Measurements from ENCODE around the gene CAMK2B. TPM values are rescaled to one million over a fixed set of nuclear protein-coding genes. Genes with fewer than 3 reads are reported as not detected.

The CAMK2B gene
- total and polyA plus RNA-seq, 7 donors: 0.23 to 3.2 (median 1.5) TPM; not detected in 1

GRCh38 chr7:44279286-44279685 is 46.1 kb downstream of the CAMK2B start:
- intact Hi-C loops (cut with DNase I): no loop called here
- peak; percentile 46 for DNase-seq
- peaks cover 0 to 11% (median 0%) of the 10 kb centered on the region in 3 donors for H3K27me3 ChIP-seq
- H3K4me1 ChIP-seq: no peaks in the 10 kb centered on the region
- no peak overlapping the region for H3K4me3 ChIP-seq
- no peaks in the 10 kb centered on the region for H3K36me3 ChIP-seq
- 83 to 87% methylated on average over 6 of the region's 6 CpGs for WGBS, 2 donors
- H3K9me3 ChIP-seq: no peaks in the 10 kb centered on the region
- no peak for TF ChIP-seq EP300 (IDR thresholded peaks at IDR 0.05)
- no peak for TF ChIP-seq POLR2A (IDR thresholded peaks at IDR 0.05)
- TF ChIP-seq, protein P1, sequence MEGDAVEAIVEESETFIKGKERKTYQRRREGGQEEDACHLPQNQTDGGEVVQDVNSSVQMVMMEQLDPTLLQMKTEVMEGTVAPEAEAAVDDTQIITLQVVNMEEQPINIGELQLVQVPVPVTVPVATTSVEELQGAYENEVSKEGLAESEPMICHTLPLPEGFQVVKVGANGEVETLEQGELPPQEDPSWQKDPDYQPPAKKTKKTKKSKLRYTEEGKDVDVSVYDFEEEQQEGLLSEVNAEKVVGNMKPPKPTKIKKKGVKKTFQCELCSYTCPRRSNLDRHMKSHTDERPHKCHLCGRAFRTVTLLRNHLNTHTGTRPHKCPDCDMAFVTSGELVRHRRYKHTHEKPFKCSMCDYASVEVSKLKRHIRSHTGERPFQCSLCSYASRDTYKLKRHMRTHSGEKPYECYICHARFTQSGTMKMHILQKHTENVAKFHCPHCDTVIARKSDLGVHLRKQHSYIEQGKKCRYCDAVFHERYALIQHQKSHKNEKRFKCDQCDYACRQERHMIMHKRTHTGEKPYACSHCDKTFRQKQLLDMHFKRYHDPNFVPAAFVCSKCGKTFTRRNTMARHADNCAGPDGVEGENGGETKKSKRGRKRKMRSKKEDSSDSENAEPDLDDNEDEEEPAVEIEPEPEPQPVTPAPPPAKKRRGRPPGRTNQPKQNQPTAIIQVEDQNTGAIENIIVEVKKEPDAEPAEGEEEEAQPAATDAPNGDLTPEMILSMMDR (IDR thresholded peaks at IDR 0.05): no peak
- no peak for TF ChIP-seq POLR2AphosphoS5 (IDR thresholded peaks at IDR 0.05)
- no peak overlapping the region for H3K27ac ChIP-seq

DNA sequence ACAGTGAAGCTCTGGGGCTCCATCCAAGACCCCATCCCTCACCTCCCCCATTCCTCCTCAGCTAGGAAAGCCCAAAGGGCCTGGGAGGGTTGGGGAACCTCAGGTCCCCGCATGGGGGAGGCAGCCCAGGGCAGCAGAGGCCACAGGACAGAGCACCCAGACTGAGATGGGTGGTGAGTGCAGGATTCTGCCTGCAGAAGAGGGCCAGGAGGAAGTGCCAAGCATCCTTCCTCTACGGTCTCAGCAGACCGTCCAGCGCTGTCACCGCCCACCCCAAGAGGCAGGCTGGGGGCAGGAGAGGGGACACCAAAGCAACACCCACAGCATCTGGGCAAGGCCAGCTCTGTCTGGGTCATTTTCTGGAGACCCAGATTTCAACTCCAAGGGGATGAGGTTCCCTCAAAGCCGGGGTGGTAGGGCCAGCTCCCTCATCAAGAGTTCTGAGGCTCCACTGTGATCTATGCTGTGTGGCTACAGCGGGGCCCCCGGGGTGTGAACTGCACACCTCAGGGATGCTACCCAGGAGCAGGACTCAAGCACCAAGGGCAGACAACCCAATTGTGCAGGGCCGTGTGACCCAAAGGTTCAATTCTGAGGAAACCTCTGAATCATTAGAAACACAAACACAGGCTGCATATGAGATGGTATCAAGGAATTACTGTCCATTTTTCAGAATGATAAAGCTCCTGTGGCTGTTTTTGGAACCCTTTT is 46.8 kb downstream of the CAMK2B start:
- DNase-seq: peak; percentile 56
- H3K27me3 ChIP-seq: peaks cover 0 to 11% (median 0%) of the 10 kb centered on the region in 3 donors
- no peaks in the 10 kb centered on the region for H3K4me1 ChIP-seq
- WGBS, 2 donors: 80 to 83% methylated on average over 9 of the region's 9 CpGs
- intact Hi-C loops (cut with DNase I): no loop called here
- H3K36me3 ChIP-seq: no peaks in the 10 kb centered on the region
- H3K9me3 ChIP-seq: no peaks in the 10 kb centered on the region
- H3K27ac ChIP-seq: no peak overlapping the region
- H3K4me3 ChIP-seq: no peak overlapping the region
- TF ChIP-seq POLR2A (IDR thresholded peaks at IDR 0.05) (no peak), POLR2AphosphoS5 (IDR thresholded peaks at IDR 0.05) (no peak), EP300 (IDR thresholded peaks at IDR 0.05) (no peak)
- TF ChIP-seq, protein P1 (IDR thresholded peaks at IDR 0.05): no peak

DNA sequence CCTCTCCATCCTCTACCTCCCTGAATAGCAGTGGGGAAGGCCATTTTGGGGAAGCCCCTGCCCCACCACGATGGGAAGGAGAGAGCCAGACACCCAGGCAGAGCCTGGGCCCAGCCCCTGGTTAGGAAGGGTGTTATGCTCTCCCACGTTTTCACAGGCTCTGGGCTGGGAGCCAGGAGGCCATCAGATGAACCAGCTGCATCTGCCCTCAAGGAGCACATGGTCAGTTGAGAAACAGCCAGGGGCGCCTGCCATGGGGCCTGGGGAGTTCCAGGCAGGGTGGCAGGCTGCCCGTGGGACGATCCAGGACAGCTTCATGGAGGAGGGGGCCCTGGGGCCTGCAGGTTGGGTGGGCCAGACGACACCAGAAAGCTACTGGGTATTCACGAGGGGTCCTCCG is 47.5 kb downstream of the CAMK2B start:
- DNase-seq: peak; percentile 57
- Histone ChIP-seq H3K4me3 (no peak overlapping the region), H3K27me3 (peaks cover 0 to 11% (median 0%) of the 10 kb centered on the region in 3 donors), H3K4me1 (no peaks in the 10 kb centered on the region), H3K27ac (no peak overlapping the region), H3K36me3 (no peaks in the 10 kb centered on the region), H3K9me3 (no peaks in the 10 kb centered on the region)
- 67 to 75% methylated on average over 8 of the region's 8 CpGs for WGBS, 2 donors
- intact Hi-C loops (cut with DNase I): no loop called here
- TF ChIP-seq POLR2AphosphoS5 (IDR thresholded peaks at IDR 0.05): no peak
- no peak for TF ChIP-seq POLR2A (IDR thresholded peaks at IDR 0.05)
- TF ChIP-seq, protein P1 (IDR thresholded peaks at IDR 0.05): no peak
- TF ChIP-seq EP300 (IDR thresholded peaks at IDR 0.05): no peak

DNA sequence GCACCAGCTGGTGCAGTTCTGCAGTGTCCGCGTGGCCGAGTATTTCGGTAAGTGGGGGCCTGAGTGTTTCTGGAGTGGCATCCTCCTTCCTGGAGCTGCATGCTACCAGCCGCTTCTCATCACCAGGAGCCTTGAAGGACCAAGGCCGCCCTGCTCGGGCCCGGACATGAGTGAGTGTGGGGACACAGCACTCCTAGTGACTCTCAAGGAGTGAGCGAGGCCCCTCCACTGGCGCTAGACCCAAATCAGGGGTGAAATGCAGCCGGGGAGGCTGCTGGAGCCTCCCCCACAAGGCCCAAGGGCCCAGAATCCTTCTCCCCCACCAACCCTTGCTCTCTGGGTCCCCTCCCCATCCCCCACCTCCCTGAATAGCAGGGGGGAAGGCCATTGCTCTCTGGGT is 48.0 kb downstream of the CAMK2B start:
- H3K9me3 ChIP-seq: no peaks in the 10 kb centered on the region
- 89 to 92% methylated on average over 11 of the region's 11 CpGs for WGBS, 2 donors
- intact Hi-C loops (cut with DNase I): no loop called here
- H3K4me1 ChIP-seq: no peaks in the 10 kb centered on the region
- H3K27ac ChIP-seq: no peak overlapping the region
- no peaks in the 10 kb centered on the region for H3K36me3 ChIP-seq
- TF ChIP-seq EP300 (IDR thresholded peaks at IDR 0.05) (no peak), POLR2AphosphoS5 (IDR thresholded peaks at IDR 0.05) (no peak), POLR2A (IDR thresholded peaks at IDR 0.05) (no peak)
- TF ChIP-seq, protein P1 (IDR thresholded peaks at IDR 0.05): no peak
- DNase-seq: peak; percentile 30
- H3K27me3 ChIP-seq: peaks cover 0 to 11% (median 0%) of the 10 kb centered on the region in 3 donors
- H3K4me3 ChIP-seq: no peak overlapping the region

Data from sigmoid colon (tissue), 7 donors.